AG04450 (cell line): ENCODE results near the gene MUC5B. TPM values are rescaled to one million over a fixed set of nuclear protein-coding genes. Genes with fewer than 3 reads are reported as not detected.

Experiments
- CTCF ChIA-PET: fragments of 300-600, 350-600 bp; formaldehyde crosslinking; extraction: SDS; loops from one replicate; lab custom pipeline; 2022; ENCODE audit warnings: antibody characterized with exemption, inconsistent platforms; lab: Charles Lee
- POLR2A ChIA-PET: fragments of 350-600 bp; formaldehyde crosslinking; extraction: SDS; loops from one replicate; lab custom pipeline; 2021; ENCODE audit warnings: antibody characterized with exemption, inconsistent platforms; lab: Yijun Ruan, JAX
- DNase-seq: peaks from one replicate; pipeline ENCODE4 v3.0.0-alpha.2; 2011; ENCODE audit warnings: low read depth, low spot score
- H3K27ac ChIP-seq: one replicate; pipeline ENCODE4 v1.5.1; 2012; ENCODE audit warnings: low read depth, low read length, control low read depth
- H3K27me3 ChIP-seq: one replicate; pipeline ENCODE4 v1.6.0; 2012; ENCODE audit warnings: low read length; ENCODE audit not compliant: control insufficient read depth, insufficient read depth
- H3K4me3 ChIP-seq: 2 replicates; pipeline ENCODE4 v1.5.1; 2011; ENCODE audit warnings: mild to moderate bottlenecking, low read depth, low read length, control low read depth
- H3K9me3 ChIP-seq: 2 replicates; pipeline ENCODE4 v1.5.1; 2012; ENCODE audit warnings: low read length; ENCODE audit not compliant: control insufficient read depth, insufficient read depth
- CTCF ChIP-seq: IDR thresholded peaks from 2 replicates; pipeline ENCODE4 v1.5.1; 2011; ENCODE audit warnings: low read depth, low read length, control low read depth, inconsistent platforms
- polyA plus RNA-seq: library from polyadenylated mRNA; depleted of rRNA; stranded (reverse); fragments of >200 nt; gene quantifications from 2 replicates; pipeline ENCODE4 v1.2.3, GENCODE V29; 2011

MUC5B gene
- polyA plus RNA-seq, 1 experiment = not detected

GRCh38 chr11:1225386-1226225 is 2.7 kb downstream of the MUC5B start:
- DNase-seq = no peak
- POLR2A ChIA-PET = no interaction called here
- CTCF ChIA-PET = interaction anchor here (1.6 kb wide), 1 partner anchor 12 kb away, joined by 3 read pairs; no protein-coding TSS in a partner anchor
- H3K9me3 ChIP-seq = peaks cover 3% of the 10 kb centered on the region; the same call in 1 of the 2 replicates
- no peak for TF ChIP-seq CTCF
- no peak overlapping the region for H3K27ac ChIP-seq
- no peak overlapping the region for H3K4me3 ChIP-seq
- peaks cover 7% of the 10 kb centered on the region for H3K27me3 ChIP-seq

- no peak for TF ChIP-seq CTCF
- CTCF ChIA-PET = interaction anchor here (1.6 kb wide), 1 partner anchor 12 kb away, joined by 3 read pairs; no protein-coding TSS in a partner anchor
- POLR2A ChIA-PET = no interaction called here
- DNase-seq = no peak
- H3K27me3 ChIP-seq = peaks cover 2% of the 10 kb centered on the region
- peaks cover 3% of the 10 kb centered on the region; the same call in 1 of the 2 replicates for H3K9me3 ChIP-seq
- no peak overlapping the region for H3K4me3 ChIP-seq
- H3K27ac ChIP-seq = no peak overlapping the region
These were observed 3.5 kb downstream of the MUC5B start for GRCh38 chr11:1226226-1226985.

- DNase-seq = no peak
These were observed 4.2 kb downstream of the MUC5B start for GRCh38 chr11:1226986-1227550.

GRCh38 chr11:1227551-1228100 is 4.8 kb downstream of the MUC5B start:
- Histone ChIP-seq H3K27me3 (peaks cover 2% of the 10 kb centered on the region), H3K9me3 (peaks cover 3% of the 10 kb centered on the region; the same call in 1 of the 2 replicates), H3K4me3 (no peak overlapping the region), H3K27ac (no peak overlapping the region)
- ChIA-PET CTCF (no interaction called here), POLR2A (no interaction called here)
- no peak for DNase-seq
- no peak for TF ChIP-seq CTCF

More at GRCh38 chr11:1226986-1227550, 4.2 kb downstream of the MUC5B start:
- ChIA-PET CTCF (no interaction called here), POLR2A (no interaction called here)
- peak; percentile 32 for TF ChIP-seq CTCF
- Histone ChIP-seq H3K9me3 (peaks cover 3% of the 10 kb centered on the region; the same call in 1 of the 2 replicates), H3K27ac (no peak overlapping the region), H3K4me3 (no peak overlapping the region), H3K27me3 (peaks cover 2% of the 10 kb centered on the region)
